GM12875 (cell line): Measurements from ENCODE around the gene C2CD4A.

ENCODE experiments used
- H3K4me3 ChIP-seq: one replicate; pipeline ENCODE4 v1.5.1; 2011; ENCODE audit warnings: low read depth, low read length, control low read depth
- CTCF ChIP-seq: IDR thresholded peaks from 2 replicates; pipeline ENCODE4 v1.5.1; 2011; ENCODE audit warnings: low read depth, mild to moderate bottlenecking, control low read depth, inconsistent platforms, low read length, moderate library complexity, borderline replicate concordance; ENCODE audit not compliant: insufficient read depth

The C2CD4A gene

GRCh38 chr15:62109437-62109836 is 42.7 kb downstream of the C2CD4A start:
- no peak overlapping the region for H3K4me3 ChIP-seq
- TF ChIP-seq CTCF, result no peak

GRCh38 chr15:62109982-62110851 is 43.4 kb downstream of the C2CD4A start:
- H3K4me3 ChIP-seq, result no peak overlapping the region
- TF ChIP-seq CTCF, result no peak

GRCh38 chr15:62112081-62112480 is 45.3 kb downstream of the C2CD4A start:
- no peak overlapping the region for H3K4me3 ChIP-seq
- TF ChIP-seq CTCF, result no peak

- H3K4me3 ChIP-seq, result no peak overlapping the region
- TF ChIP-seq CTCF, result no peak
Measured at GRCh38 chr15:62112616-62113593, 46.1 kb downstream of the C2CD4A start.

GRCh38 chr15:62115847-62116246 is 49.1 kb downstream of the C2CD4A start:
- TF ChIP-seq CTCF, result no peak
- H3K4me3 ChIP-seq, result no peak overlapping the region

- TF ChIP-seq CTCF, result no peak
- H3K4me3 ChIP-seq, result no peak overlapping the region
Measured at GRCh38 chr15:62118520-62119226, 51.9 kb downstream of the C2CD4A start.
